IMR-90 (cell line): ENCODE results near the gene PPP2R1B. TPM values are rescaled to one million over a fixed set of nuclear protein-coding genes. Genes with fewer than 3 reads are reported as not detected.

Experiments
- ATAC-seq: fragments of 200-7000 bp; cut with Tn5 transposase; 2 replicates; pipeline ENCODE4 v1.9.1; 2020; ENCODE audit warnings: low read depth, mild to moderate bottlenecking, moderate library complexity
- BruUV-seq: library from RNA; stranded (reverse); fragments of 400-500 nt; replicated peaks from 2 replicates; lab custom pipeline; 2021; lab: Mats Ljungman, UMichigan
- CTCF ChIA-PET: fragments of 300-600 bp; formaldehyde crosslinking; extraction: SDS; loops from one replicate; lab custom pipeline; 2021; ENCODE audit warnings: antibody characterized with exemption; lab: Yijun Ruan, JAX
- POLR2A ChIA-PET: fragments of 300-600 bp; sonication (Branson Sonifier 250); formaldehyde crosslinking; loops from one replicate; lab custom pipeline; 2022; ENCODE audit warnings: antibody characterized with exemption; ENCODE audit not compliant: unreplicated experiment; lab: Charles Lee
- DNase-seq: peaks from one replicate; pipeline ENCODE4 v3.0.0; 2013
- H2AFZ ChIP-seq: replicated peaks from 2 replicates; pipeline ENCODE3; 2013; ENCODE audit warnings: low read length, mild to moderate bottlenecking; ENCODE audit not compliant: poor library complexity
- H2AK5ac ChIP-seq: 2 replicates; pipeline ENCODE4 v1.6.1; 2013; ENCODE audit warnings: low read depth, low read length, inconsistent platforms
- H2AK9ac ChIP-seq: replicated peaks from 2 replicates; pipeline ENCODE3; 2013; ENCODE audit warnings: mild to moderate bottlenecking, low read depth, low read length, moderate library complexity; ENCODE audit not compliant: poor library complexity
- H2BK120ac ChIP-seq: 2 replicates; pipeline ENCODE4 v1.6.1; 2013; ENCODE audit warnings: low read depth, low read length, inconsistent platforms
- H2BK15ac ChIP-seq: 3 replicates; pipeline ENCODE4 v1.6.1; 2013; ENCODE audit warnings: low read depth, low read length, inconsistent platforms
- H2BK20ac ChIP-seq: 2 replicates; pipeline ENCODE4 v1.6.1; 2013; ENCODE audit warnings: low read depth, mild to moderate bottlenecking, inconsistent platforms, low read length, moderate library complexity
- H2BK5ac ChIP-seq: 2 replicates; pipeline ENCODE4 v1.6.1; 2013; ENCODE audit warnings: mild to moderate bottlenecking, low read depth, low read length, inconsistent platforms; ENCODE audit not compliant: poor library complexity, severe bottlenecking
- H3K14ac ChIP-seq: replicated peaks from 2 replicates; pipeline ENCODE4 v1.6.1; 2013; ENCODE audit warnings: low read depth, low read length, inconsistent platforms
- H3K18ac ChIP-seq: 2 replicates; pipeline ENCODE4 v1.6.1; 2013; ENCODE audit warnings: low read depth, low read length, control low read depth
- H3K23ac ChIP-seq: 2 replicates; pipeline ENCODE4 v1.6.1; 2013; ENCODE audit warnings: low read depth, low read length, inconsistent platforms
- H3K27ac ChIP-seq: 2 replicates; pipeline ENCODE4 v1.5.1; 2013; ENCODE audit warnings: mild to moderate bottlenecking, control low read depth, low read length; ENCODE audit not compliant: insufficient read depth
- H3K27me3 ChIP-seq: 2 replicates; pipeline ENCODE4 v1.6.1; 2013; ENCODE audit warnings: low read length; ENCODE audit not compliant: control insufficient read depth, insufficient read depth
- H3K36me3 ChIP-seq: 2 replicates; pipeline ENCODE4 v1.6.1; 2013; ENCODE audit warnings: low read length, mixed read lengths; ENCODE audit not compliant: control insufficient read depth, insufficient read depth
- H3K4ac ChIP-seq: 2 replicates; pipeline ENCODE4 v1.6.1; 2013; ENCODE audit warnings: low read depth, low read length, inconsistent platforms
- H3K4me1 ChIP-seq: 2 replicates; pipeline ENCODE4 v1.6.1; 2013; ENCODE audit warnings: low read length, mixed read lengths; ENCODE audit not compliant: control insufficient read depth, insufficient read depth
- H3K4me2 ChIP-seq: 2 replicates; pipeline ENCODE4 v1.6.1; 2013; ENCODE audit warnings: low read depth, mild to moderate bottlenecking, control low read depth, low read length, moderate library complexity
- H3K4me3 ChIP-seq: 2 replicates; pipeline ENCODE4 v1.5.1; 2013; ENCODE audit warnings: low read depth, mild to moderate bottlenecking, control low read depth, low read length, moderate library complexity; ENCODE audit not compliant: insufficient read depth
- H3K56ac ChIP-seq: 2 replicates; pipeline ENCODE4 v1.6.1; 2013; ENCODE audit warnings: low read length, inconsistent platforms; ENCODE audit not compliant: insufficient read depth; ENCODE audit errors: extremely low read depth
- H3K79me1 ChIP-seq, 2 experiments: 2 replicates each; pipeline ENCODE4 v1.6.1; 2013; ENCODE audit warnings: low read length in 2 of 2, inconsistent platforms in 1 of 2, low read depth in 1 of 2
- H3K9ac ChIP-seq: 2 replicates; pipeline ENCODE4 v1.6.1; 2013; ENCODE audit warnings: low read depth, low read length, control low read depth
- H3K9me1 ChIP-seq: 2 replicates; pipeline ENCODE4 v1.6.1; 2013; ENCODE audit warnings: low read length, inconsistent platforms; ENCODE audit not compliant: insufficient read depth
- H3K9me3 ChIP-seq: 2 replicates; pipeline ENCODE4 v1.6.1; 2013; ENCODE audit warnings: low read length; ENCODE audit not compliant: control insufficient read depth, insufficient read depth
- H4K20me1 ChIP-seq: 2 replicates; pipeline ENCODE4 v1.6.1; 2013; ENCODE audit warnings: low read length, inconsistent platforms; ENCODE audit not compliant: insufficient read depth
- H4K5ac ChIP-seq: 2 replicates; pipeline ENCODE4 v1.6.1; 2013; ENCODE audit warnings: mild to moderate bottlenecking, low read depth, low read length, control low read depth
- H4K8ac ChIP-seq, 2 experiments: 2 replicates each; pipeline ENCODE4 v1.6.1; 2013; ENCODE audit warnings: low read depth in 2 of 2, low read length in 2 of 2, control low read depth in 1 of 2, inconsistent platforms in 1 of 2
- H4K91ac ChIP-seq: 2 replicates; pipeline ENCODE4 v1.6.1; 2013; ENCODE audit warnings: low read depth, low read length, inconsistent platforms; ENCODE audit not compliant: insufficient read depth
- BHLHE40 ChIP-seq: fragments of 150-350 bp; IDR thresholded peaks from 2 replicates; pipeline ENCODE4 v1.6.1; 2016; ENCODE audit warnings: mild to moderate bottlenecking, low read depth, low read length
- CEBPB ChIP-seq: IDR thresholded peaks from 2 replicates; pipeline ENCODE4 v1.6.1; 2012; ENCODE audit warnings: low read depth, low read length, improper control_type of control experiment
- CHD1 ChIP-seq: IDR thresholded peaks from 2 replicates; pipeline ENCODE4 v1.6.1; 2012; ENCODE audit warnings: low read depth, low read length, improper control_type of control experiment
- FOS ChIP-seq: fragments of 150-350 bp; IDR thresholded peaks from 2 replicates; pipeline ENCODE4 v1.6.1; 2016; ENCODE audit warnings: low read depth, low read length
- MAFK ChIP-seq: IDR thresholded peaks from 2 replicates; pipeline ENCODE4 v1.6.1; 2012; ENCODE audit warnings: low read depth, low read length, improper control_type of control experiment
- MAZ ChIP-seq: IDR thresholded peaks from 2 replicates; pipeline ENCODE4 v1.6.1; 2012; ENCODE audit warnings: low read depth, mild to moderate bottlenecking, low read length, improper control_type of control experiment, moderate library complexity, borderline replicate concordance
- NFE2L2 ChIP-seq: fragments of 150-350 bp; IDR thresholded peaks from 2 replicates; pipeline ENCODE4 v1.6.1; 2016; ENCODE audit warnings: low read depth, mild to moderate bottlenecking, low read length
- POLR2A ChIP-seq: IDR thresholded peaks from 2 replicates; pipeline ENCODE4 v1.6.1; 2012; ENCODE audit warnings: mild to moderate bottlenecking, low read depth, low read length
- RFX5 ChIP-seq: IDR thresholded peaks from 2 replicates; pipeline ENCODE4 v1.8.0; 2012; ENCODE audit warnings: low read depth, mild to moderate bottlenecking, low read length, moderate library complexity
- SMC3 ChIP-seq: fragments of 150-350 bp; IDR thresholded peaks from 2 replicates; pipeline ENCODE4 v1.6.1; 2016; ENCODE audit warnings: low read depth, mild to moderate bottlenecking, antibody characterized with exemption, low read length, moderate library complexity
- WGBS, 2 experiments: methylation state at CpG; one replicate each; pipeline versions ENCODE4 v1.1.5 to v1.1.7; 2013; ENCODE audit warnings: missing lambda C conversion rate in 2 of 2; ENCODE audit not compliant: insufficient read length in 1 of 2; ENCODE audit errors: extremely low coverage in 2 of 2; 5-methylcytosine and 5-hydroxymethylcytosine counted together
- dilution Hi-C: fragments of 300-500 bp; cut with HindIII; formaldehyde crosslinking; loops from one replicate; pipeline ENCODE4 v1.14.3; 2018; ENCODE audit warnings: low sequenced_read_pairs; ENCODE audit not compliant: unreplicated experiment
- in situ Hi-C: fragments of 300-500 bp; cut with MboI; formaldehyde crosslinking; loops from 3 replicates; pipeline ENCODE4 v1.14.3; 2019; ENCODE audit warnings: low sequenced_read_pairs, inconsistent platforms, mixed read lengths
- intact Hi-C: fragments of 100-400 bp; cut with micrococcal nuclease; formaldehyde crosslinking; loops from 2 replicates; pipeline ENCODE4 v1.10.0; 2022
- polyA plus RNA-seq, 3 experiments: library from polyadenylated mRNA; depleted of rRNA; stranded (reverse); fragments of >200 nt; gene quantifications; 2 replicates each; pipeline ENCODE4 v1.2.3, GENCODE V29; 2012; ENCODE audit warnings: low replicate concordance in 1 of 3
- total RNA-seq: library from RNA; depleted of rRNA; stranded (reverse); fragments of >200 nt; gene quantifications from 2 replicates; pipeline ENCODE4 v1.2.3, GENCODE V29; 2012
- TF ChIP-seq, protein P1 (sequence below): fragments of 150-350 bp; IDR thresholded peaks from 2 replicates; pipeline ENCODE4 v1.6.1; 2017; ENCODE audit warnings: mild to moderate bottlenecking, antibody characterized with exemption, low read length, low read depth
- TF ChIP-seq, protein P2 (sequence below): conservative IDR thresholded peaks from 2 replicates; pipeline ENCODE4 v1.5.1; 2012; ENCODE audit warnings: mild to moderate bottlenecking, low read depth, low read length, improper control_type of control experiment
- TF ChIP-seq, protein P3 (sequence below): fragments of 150-350 bp; IDR thresholded peaks from 2 replicates; pipeline ENCODE4 v1.6.1; 2016; ENCODE audit warnings: low read depth, mild to moderate bottlenecking, low read length, moderate library complexity, borderline replicate concordance

PPP2R1B gene
- total and polyA plus RNA-seq, 2 of the 4 experiments (the other 2 are of a cell fraction): 23.0 to 62.9 TPM

DNA sequence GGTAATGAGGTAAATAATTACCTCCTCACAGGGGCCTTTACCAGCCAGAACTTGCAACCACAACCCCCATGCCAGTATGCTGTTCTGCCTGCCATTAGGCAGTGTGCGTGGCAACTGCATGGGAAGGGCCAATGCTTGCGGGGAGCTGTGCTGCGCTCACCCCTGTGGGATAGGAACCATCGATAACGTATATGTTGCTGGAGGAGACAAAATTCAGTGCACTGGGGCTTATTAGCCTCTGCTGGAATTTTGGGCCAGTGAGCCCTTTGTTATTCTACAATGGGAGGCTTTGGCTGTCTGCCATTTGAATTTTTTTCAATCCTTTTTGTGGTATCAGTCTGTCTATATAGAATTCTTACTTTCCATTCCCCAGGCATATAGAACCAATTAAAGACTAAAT is 47.3 kb downstream of the PPP2R1B start:
- Histone ChIP-seq H3K14ac (peak overlapping the region; percentile 75), H3K4me1 (peaks cover 13% of the 10 kb centered on the region), H3K4me2 (peak overlapping the region; percentile 41), H2BK5ac (peak overlapping the region; percentile 89), H4K20me1 (no peaks in the 10 kb centered on the region), H3K23ac (peak overlapping the region; percentile 33; the same call in 1 of the 2 replicates), H3K27me3 (no peaks in the 10 kb centered on the region), H2AK5ac (peak overlapping the region; percentile 95), H3K27ac (peak overlapping the region; percentile 73), H3K4me3 (no peak overlapping the region), H3K18ac (peak overlapping the region; percentile 83; the same call in 1 of the 2 replicates), H2AK9ac (peak overlapping the region; percentile 26), H2BK120ac (peak overlapping the region; percentile 73), H3K9ac (0 out of 2 replicates have a peak overlapping the region, but pooled peaks have one; percentile 2), H2AFZ (no peak overlapping the region), H3K36me3 (peaks cover 49% of the 10 kb centered on the region), H2BK15ac (peak overlapping the region; percentile 46; the same call in 1 of the 3 replicates), H4K91ac (peak overlapping the region; percentile 72), H4K5ac (peak overlapping the region; percentile 70), H3K4ac (peak overlapping the region; percentile 77), H3K9me1 (peaks cover 12% of the 10 kb centered on the region), H3K79me1 (peaks cover 11 to 48% of the 10 kb centered on the region in 2 experiments), H3K9me3 (no peaks in the 10 kb centered on the region), H2BK20ac (peak overlapping the region; percentile 76; the same call in 1 of the 2 replicates), H3K56ac (no peak overlapping the region), H4K8ac (peak overlapping the region in 1 of 2 experiments; percentile 71; a peak in 2 of 4 replicates)
- ATAC-seq (peak; percentile 16), DNase-seq (no peak)
- in situ Hi-C loops (no loop called here), intact Hi-C loops (loop anchor here (1.0 to 5.0 kb wide), 2 partner anchors 43 to 116 kb away; no protein-coding TSS in a partner anchor), dilution Hi-C loops (no loop called here)
- POLR2A ChIA-PET: no interaction called here
- BruUV-seq: no TSS peak
- TF ChIP-seq FOS: no peak
- no peak for TF ChIP-seq BHLHE40
- no peak for TF ChIP-seq NFE2L2
- TF ChIP-seq RFX5: no peak
- no peak for TF ChIP-seq MAZ
- TF ChIP-seq, protein P1, sequence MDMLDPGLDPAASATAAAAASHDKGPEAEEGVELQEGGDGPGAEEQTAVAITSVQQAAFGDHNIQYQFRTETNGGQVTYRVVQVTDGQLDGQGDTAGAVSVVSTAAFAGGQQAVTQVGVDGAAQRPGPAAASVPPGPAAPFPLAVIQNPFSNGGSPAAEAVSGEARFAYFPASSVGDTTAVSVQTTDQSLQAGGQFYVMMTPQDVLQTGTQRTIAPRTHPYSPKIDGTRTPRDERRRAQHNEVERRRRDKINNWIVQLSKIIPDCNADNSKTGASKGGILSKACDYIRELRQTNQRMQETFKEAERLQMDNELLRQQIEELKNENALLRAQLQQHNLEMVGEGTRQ: no peak
- TF ChIP-seq, protein P2, sequence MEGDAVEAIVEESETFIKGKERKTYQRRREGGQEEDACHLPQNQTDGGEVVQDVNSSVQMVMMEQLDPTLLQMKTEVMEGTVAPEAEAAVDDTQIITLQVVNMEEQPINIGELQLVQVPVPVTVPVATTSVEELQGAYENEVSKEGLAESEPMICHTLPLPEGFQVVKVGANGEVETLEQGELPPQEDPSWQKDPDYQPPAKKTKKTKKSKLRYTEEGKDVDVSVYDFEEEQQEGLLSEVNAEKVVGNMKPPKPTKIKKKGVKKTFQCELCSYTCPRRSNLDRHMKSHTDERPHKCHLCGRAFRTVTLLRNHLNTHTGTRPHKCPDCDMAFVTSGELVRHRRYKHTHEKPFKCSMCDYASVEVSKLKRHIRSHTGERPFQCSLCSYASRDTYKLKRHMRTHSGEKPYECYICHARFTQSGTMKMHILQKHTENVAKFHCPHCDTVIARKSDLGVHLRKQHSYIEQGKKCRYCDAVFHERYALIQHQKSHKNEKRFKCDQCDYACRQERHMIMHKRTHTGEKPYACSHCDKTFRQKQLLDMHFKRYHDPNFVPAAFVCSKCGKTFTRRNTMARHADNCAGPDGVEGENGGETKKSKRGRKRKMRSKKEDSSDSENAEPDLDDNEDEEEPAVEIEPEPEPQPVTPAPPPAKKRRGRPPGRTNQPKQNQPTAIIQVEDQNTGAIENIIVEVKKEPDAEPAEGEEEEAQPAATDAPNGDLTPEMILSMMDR: no peak
- TF ChIP-seq MAFK: no peak
- no peak for TF ChIP-seq SMC3
- TF ChIP-seq CEBPB: no peak
- TF ChIP-seq, protein P3, sequence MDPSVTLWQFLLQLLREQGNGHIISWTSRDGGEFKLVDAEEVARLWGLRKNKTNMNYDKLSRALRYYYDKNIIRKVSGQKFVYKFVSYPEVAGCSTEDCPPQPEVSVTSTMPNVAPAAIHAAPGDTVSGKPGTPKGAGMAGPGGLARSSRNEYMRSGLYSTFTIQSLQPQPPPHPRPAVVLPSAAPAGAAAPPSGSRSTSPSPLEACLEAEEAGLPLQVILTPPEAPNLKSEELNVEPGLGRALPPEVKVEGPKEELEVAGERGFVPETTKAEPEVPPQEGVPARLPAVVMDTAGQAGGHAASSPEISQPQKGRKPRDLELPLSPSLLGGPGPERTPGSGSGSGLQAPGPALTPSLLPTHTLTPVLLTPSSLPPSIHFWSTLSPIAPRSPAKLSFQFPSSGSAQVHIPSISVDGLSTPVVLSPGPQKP: no peak
- no peak for TF ChIP-seq POLR2A
- TF ChIP-seq CHD1: no peak
- CTCF ChIA-PET: no interaction called here
- WGBS, 2 experiments: 100% methylated on average over 1 of the region's 5 CpGs; no CpG with 5 or more reads in 1 of the 2 experiments
